MCF 10A (cell line): Measurements from ENCODE around the gene EHBP1. TPM values are rescaled to one million over a fixed set of nuclear protein-coding genes. Genes with fewer than 3 reads are reported as not detected.

Experiments
- BruUV-seq: library from RNA; stranded (reverse); fragments of 400-500 nt; replicated peaks from 2 replicates; lab custom pipeline; 2021; lab: Mats Ljungman, UMichigan
- CTCF ChIA-PET: fragments of 300-600 bp; sonication (Branson Sonifier 250); formaldehyde crosslinking; extraction: SDS; loops from one replicate; lab custom pipeline; 2021; ENCODE audit warnings: antibody characterized with exemption, inconsistent platforms; lab: Yijun Ruan, JAX
- POLR2A ChIA-PET: fragments of 300-600, 350-650 bp; sonication (Branson Sonifier 250); formaldehyde crosslinking; extraction: SDS; loops from one replicate; lab custom pipeline; 2020; ENCODE audit warnings: antibody characterized with exemption, inconsistent platforms; lab: Yijun Ruan, JAX
- DNase-seq: peaks from one replicate; pipeline ENCODE4 v3.0.0-alpha.2; 2018; ENCODE audit not compliant: unreplicated experiment
- H3K27ac Mint-ChIP-seq: one replicate; pipeline ENCODE4 v1.8.0; 2022; ENCODE audit warnings: mild to moderate bottlenecking, low read depth, mixed read lengths; ENCODE audit not compliant: unreplicated experiment
- H3K27me3 Mint-ChIP-seq: one replicate; pipeline ENCODE4 v1.8.0; 2022; ENCODE audit warnings: mixed read lengths; ENCODE audit not compliant: insufficient read depth, unreplicated experiment
- H3K36me3 Mint-ChIP-seq: one replicate; pipeline ENCODE4 v1.8.0; 2022; ENCODE audit warnings: mild to moderate bottlenecking, moderate library complexity, mixed read lengths; ENCODE audit not compliant: insufficient read depth, unreplicated experiment
- H3K4me1 Mint-ChIP-seq: one replicate; pipeline ENCODE4 v1.8.0; 2022; ENCODE audit warnings: mixed read lengths; ENCODE audit not compliant: insufficient read depth, unreplicated experiment
- H3K4me3 Mint-ChIP-seq: one replicate; pipeline ENCODE4 v1.8.0; 2022; ENCODE audit warnings: mild to moderate bottlenecking, moderate library complexity, mixed read lengths; ENCODE audit not compliant: unreplicated experiment
- H3K9me3 Mint-ChIP-seq: one replicate; pipeline ENCODE4 v1.8.0; 2022; ENCODE audit warnings: mixed read lengths; ENCODE audit not compliant: unreplicated experiment
- intact Hi-C: fragments of 100-400 bp; cut with micrococcal nuclease; formaldehyde crosslinking; loops from 2 replicates; pipeline ENCODE4 v1.14.1; 2022
- total RNA-seq: library from RNA; stranded (reverse); gene quantifications from 2 replicates; pipeline ENCODE4 v1.2.3, GENCODE V29; 2022
- TF ChIP-seq, protein P1 (sequence below): fragments of 200-600 bp; IDR thresholded peaks from one replicate; pipeline ENCODE4 v1.8.0; 2022; ENCODE audit warnings: antibody characterized with exemption, mild to moderate bottlenecking; ENCODE audit not compliant: unreplicated experiment

EHBP1 gene
- total RNA-seq, 1 experiment from 2014 or later = 81.2 TPM

DNA sequence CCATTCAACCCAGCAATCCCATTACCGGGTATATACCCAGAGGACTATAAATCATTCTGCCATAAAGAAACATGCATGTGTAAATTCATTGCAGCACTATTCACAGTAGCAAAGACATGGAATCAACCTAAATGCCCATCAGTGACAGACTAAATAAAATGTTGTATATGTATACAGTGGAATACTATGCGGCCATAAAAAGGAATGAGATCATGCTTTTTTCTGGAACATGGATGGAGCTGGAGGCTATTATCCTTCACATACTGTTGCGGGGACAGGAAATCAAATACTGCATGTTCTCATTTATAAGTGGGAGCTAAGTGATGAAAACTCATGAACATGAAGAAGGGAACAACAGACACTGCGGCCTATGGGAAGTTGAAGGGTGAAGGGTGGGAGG is 65.1 kb downstream of the EHBP1 start:
- no TSS peak for BruUV-seq
- Mint-ChIP-seq H3K27me3 (no peaks in the 10 kb centered on the region), H3K9me3 (peaks cover 7% of the 10 kb centered on the region), H3K4me3 (no peak overlapping the region), H3K27ac (no peak overlapping the region), H3K36me3 (peaks cover 21% of the 10 kb centered on the region), H3K4me1 (peaks cover 11% of the 10 kb centered on the region)
- no peak for DNase-seq
- TF ChIP-seq, protein P1, sequence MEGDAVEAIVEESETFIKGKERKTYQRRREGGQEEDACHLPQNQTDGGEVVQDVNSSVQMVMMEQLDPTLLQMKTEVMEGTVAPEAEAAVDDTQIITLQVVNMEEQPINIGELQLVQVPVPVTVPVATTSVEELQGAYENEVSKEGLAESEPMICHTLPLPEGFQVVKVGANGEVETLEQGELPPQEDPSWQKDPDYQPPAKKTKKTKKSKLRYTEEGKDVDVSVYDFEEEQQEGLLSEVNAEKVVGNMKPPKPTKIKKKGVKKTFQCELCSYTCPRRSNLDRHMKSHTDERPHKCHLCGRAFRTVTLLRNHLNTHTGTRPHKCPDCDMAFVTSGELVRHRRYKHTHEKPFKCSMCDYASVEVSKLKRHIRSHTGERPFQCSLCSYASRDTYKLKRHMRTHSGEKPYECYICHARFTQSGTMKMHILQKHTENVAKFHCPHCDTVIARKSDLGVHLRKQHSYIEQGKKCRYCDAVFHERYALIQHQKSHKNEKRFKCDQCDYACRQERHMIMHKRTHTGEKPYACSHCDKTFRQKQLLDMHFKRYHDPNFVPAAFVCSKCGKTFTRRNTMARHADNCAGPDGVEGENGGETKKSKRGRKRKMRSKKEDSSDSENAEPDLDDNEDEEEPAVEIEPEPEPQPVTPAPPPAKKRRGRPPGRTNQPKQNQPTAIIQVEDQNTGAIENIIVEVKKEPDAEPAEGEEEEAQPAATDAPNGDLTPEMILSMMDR = no peak
- POLR2A ChIA-PET = interaction anchor here (0.7 to 1.2 kb wide), 3 partner anchors 63 to 208 kb away, joined by 3 read pairs; no protein-coding TSS in a partner anchor
- intact Hi-C loops = loop anchor here (10.0 kb wide), 1 partner anchor 856 kb away; no protein-coding TSS in a partner anchor
- CTCF ChIA-PET = interaction anchor here (0.6 to 12.2 kb wide), 4 partner anchors 16 to 316 kb away, joined by 3 to 266 read pairs (median 3); no protein-coding TSS in a partner anchor

DNA sequence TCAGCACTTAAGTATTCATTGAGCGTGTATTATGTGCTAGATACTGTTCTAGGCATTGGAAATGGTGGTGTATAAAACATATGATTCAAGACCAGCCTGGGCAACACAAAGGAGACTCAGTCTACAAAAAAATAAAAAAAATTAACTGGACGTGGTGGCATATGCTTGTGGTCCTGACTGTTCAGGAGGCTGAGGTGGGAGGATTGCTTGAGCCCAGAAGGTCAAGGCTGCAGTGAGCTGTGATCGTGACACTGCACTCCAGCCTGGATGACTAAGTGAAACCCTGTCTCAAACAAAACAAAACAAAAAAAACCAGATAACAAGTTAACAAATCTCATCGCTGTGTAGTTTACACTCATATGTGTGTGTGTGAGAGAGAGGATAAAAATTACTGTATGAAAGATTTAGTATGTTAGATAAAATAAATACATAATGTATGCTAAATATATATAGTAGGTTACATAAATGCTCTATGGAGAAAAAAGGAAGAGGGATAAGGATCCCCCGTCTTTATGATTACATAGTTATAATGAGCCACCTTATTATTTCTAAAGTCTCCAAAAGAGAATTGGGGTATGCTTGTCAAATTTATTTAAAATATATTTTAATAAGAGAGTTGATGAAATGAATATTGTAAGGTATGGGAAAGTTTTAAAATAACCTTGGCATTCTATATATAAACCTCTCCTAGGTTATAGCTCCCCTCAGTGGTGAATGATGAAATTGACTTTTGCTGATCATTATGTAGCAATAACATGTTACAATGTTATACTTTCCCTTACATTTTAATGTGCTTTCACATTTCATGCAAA is 69.2 kb downstream of the EHBP1 start:
- ChIA-PET POLR2A (interaction anchor here (0.6 to 2.5 kb wide), 7 partner anchors 10 to 321 kb away, joined by 3 to 29 read pairs (median 3); partner anchors contain the start of gene TMEM17), CTCF (interaction anchor here (0.5 to 12.2 kb wide), 26 partner anchors 9 to 693 kb away, joined by 3 to 266 read pairs (median 4); no protein-coding TSS in a partner anchor)
- TF ChIP-seq, protein P1 = peak; percentile 76
- BruUV-seq = no TSS peak
- H3K9me3 Mint-ChIP-seq = no peaks in the 10 kb centered on the region
- H3K4me3 Mint-ChIP-seq = no peak overlapping the region
- DNase-seq = peak; percentile 62
- intact Hi-C loops = loop anchor here (1.0 to 10.0 kb wide), 6 partner anchors 67 to 860 kb away; partner anchors contain the start of gene EHBP1
- peak overlapping the region; percentile 51 for H3K27ac Mint-ChIP-seq
- peaks cover 4% of the 10 kb centered on the region for H3K4me1 Mint-ChIP-seq
- H3K27me3 Mint-ChIP-seq = no peaks in the 10 kb centered on the region
- H3K36me3 Mint-ChIP-seq = peaks cover 33% of the 10 kb centered on the region

DNA sequence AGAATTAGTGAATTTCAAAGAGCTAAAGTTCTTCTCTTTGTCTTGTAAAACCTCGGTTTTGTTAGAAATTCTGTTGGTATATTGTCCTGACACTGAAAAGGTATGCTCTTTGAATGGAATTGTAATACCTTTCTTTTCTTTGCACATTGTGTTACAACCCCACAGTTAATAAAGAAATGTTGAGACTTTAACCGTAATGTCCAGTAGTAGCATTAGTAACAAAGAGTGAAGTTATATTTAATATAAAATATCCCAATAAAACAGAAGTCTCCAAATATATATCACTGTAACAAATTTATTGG is 69.8 kb downstream of the EHBP1 start:
- Mint-ChIP-seq H3K27me3 (no peaks in the 10 kb centered on the region), H3K9me3 (no peaks in the 10 kb centered on the region), H3K27ac (no peak overlapping the region), H3K36me3 (peaks cover 36% of the 10 kb centered on the region), H3K4me3 (no peak overlapping the region), H3K4me1 (peaks cover 4% of the 10 kb centered on the region)
- DNase-seq = no peak
- intact Hi-C loops = loop anchor here (1.0 to 10.0 kb wide), 6 partner anchors 68 to 861 kb away; partner anchors contain the start of gene EHBP1
- POLR2A ChIA-PET = interaction anchor here (0.6 to 2.5 kb wide), 5 partner anchors 9 to 321 kb away, joined by 3 to 29 read pairs (median 3); partner anchors contain the start of gene TMEM17
- TF ChIP-seq, protein P1 = no peak
- BruUV-seq = no TSS peak
- CTCF ChIA-PET = interaction anchor here (0.6 to 12.2 kb wide), 19 partner anchors 13 to 370 kb away, joined by 3 to 266 read pairs (median 4); no protein-coding TSS in a partner anchor

DNA sequence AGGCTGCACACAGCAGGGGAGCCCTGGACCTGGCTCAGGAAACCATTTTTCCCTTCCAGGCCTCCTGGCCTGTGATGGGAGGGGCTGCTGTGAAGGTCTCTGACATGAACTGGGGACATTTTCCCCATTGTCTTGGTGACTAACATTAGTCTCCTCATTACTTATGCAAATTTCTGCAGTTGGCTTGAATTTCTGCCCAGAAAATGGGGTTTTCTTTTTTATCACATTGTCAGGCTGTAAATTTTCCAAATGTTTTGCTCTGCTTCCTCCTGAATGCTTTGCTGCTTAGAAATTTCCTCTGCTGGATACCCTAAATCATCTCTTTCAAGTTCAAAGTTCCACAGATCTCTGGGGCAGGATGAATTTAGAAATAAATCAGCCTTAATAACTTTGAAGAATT is 78.2 kb downstream of the EHBP1 start:
- Mint-ChIP-seq H3K4me1 (peaks cover 18% of the 10 kb centered on the region), H3K9me3 (no peaks in the 10 kb centered on the region), H3K27me3 (no peaks in the 10 kb centered on the region), H3K4me3 (no peak overlapping the region), H3K36me3 (peaks cover 21% of the 10 kb centered on the region), H3K27ac (peak overlapping the region; percentile 64)
- TF ChIP-seq, protein P1 = no peak
- DNase-seq = no peak
- ChIA-PET CTCF (interaction anchor here (4.2 kb wide), 1 partner anchor 327 kb away, joined by 27 read pairs; no protein-coding TSS in a partner anchor), POLR2A (no interaction called here)
- BruUV-seq = no TSS peak
- intact Hi-C loops = no loop called here
